Suppressor macrophage treated with lipopolysaccharide for 1 hour (primary cell): ENCODE data around the gene CSF2.
A peak's percentile ranks its signal among the peaks of the same experiment; 100 is the strongest.
"Not testable (repeated sequence)": the region's sequence is repeated elsewhere in the genome, so short reads cannot be mapped to it uniquely, and the experiment has no call there.

ENCODE experiments used
- DNase-seq, 3 donors: peaks; one replicate each; pipeline ENCODE4 v3.0.0-alpha.2; 2020 to 2022

Gene CSF2

DNA sequence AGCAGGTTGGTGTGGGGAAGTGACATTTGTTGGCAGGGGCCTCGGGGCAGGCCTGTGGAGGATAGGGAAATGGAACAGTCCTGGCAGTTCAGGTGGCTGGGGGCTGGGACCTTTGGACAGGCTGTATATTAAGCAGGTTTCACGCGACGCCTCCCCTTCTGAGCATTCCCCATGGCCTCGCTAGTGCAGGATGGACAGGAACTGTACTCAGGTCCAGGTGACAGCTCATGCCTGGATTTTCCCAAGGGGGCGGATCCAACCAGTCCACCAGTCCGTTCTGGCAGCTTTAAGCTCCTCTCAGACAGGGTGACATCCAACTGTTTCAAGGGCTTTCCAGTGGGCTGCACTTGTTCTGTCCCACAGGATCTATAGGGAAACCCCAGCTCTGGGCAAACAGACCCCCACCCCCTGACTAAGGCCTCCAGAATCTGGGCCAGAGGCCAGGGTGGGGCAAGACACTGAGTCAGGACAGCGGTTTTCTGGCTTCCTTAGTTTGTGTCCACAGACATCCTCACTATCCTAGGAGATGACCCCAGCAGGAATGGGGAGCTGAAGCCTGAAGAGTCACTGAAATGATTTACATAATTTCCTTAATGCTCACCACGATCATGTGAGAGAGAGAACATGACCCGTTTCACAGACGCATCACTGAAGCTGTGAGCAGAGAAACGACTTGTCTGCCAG, 20.9 kb downstream of the CSF2 start:
- DNase-seq, result peak; percentile 84 to 94 (median 88)

DNA sequence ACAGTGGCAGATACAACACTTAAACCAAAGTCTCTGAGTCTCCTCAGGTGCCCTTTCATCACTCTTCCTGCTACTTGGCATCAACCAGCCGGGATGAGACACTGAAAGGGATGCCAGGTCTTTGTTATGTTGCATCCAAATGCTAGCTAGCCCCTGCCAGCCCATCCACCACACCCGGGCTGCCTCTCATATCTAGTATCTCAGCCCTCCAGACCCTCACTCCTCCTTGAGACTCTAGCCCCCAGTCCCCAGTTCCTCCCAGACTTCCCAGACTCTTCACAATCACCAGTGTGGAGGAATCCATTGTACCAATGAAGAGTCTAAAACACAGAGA, 21.5 kb downstream of the CSF2 start:
- no peak for DNase-seq

DNA sequence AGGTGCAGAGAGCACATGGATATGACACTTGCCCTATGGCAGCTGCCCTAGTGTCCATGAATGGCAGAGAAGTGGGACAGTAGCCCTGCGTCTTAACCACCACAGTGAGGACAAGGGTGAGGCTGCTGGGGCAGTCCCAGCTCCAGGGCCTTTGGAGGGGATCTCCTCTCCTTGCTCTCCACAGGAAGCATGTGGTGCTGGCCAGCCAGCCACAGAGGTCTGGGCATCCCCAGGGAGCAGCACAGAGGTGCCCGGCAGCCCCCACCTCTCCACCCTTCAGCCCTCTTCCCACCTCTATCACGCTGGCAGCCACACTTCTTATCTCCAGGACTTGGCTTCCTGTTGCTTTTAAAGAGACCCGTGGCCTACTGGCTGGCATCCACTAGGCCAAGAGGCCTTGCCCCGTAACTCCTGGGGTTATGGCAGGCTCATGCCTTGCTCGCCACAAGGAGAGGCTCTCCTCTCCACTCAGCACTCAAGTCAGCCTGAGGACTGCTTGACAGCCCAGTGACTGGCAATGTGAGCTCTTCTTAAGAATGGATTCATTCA, 21.9 kb downstream of the CSF2 start:
- DNase-seq, result peak; percentile 75 to 87 (median 84)

DNA sequence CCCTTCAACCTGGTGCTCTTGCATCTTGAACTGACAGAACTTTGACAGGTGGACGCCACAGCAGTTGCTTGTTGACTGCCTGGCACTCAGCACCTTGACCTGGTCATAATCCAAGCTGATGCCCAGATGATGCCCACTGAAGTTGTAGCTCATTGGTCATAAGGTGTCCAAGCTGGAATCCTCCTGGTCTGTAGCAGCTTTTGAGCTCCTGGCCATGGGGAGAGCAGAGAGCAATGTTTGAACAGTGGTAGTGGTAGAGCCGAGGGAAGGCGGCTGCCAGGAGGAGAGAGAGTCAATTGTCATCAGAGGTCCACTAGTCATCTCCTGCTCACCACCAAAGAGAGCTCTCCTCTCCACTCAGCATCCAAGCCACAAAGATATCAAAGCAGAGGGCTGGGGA, 23.3 kb downstream of the CSF2 start:
- DNase-seq, result no peak

DNA sequence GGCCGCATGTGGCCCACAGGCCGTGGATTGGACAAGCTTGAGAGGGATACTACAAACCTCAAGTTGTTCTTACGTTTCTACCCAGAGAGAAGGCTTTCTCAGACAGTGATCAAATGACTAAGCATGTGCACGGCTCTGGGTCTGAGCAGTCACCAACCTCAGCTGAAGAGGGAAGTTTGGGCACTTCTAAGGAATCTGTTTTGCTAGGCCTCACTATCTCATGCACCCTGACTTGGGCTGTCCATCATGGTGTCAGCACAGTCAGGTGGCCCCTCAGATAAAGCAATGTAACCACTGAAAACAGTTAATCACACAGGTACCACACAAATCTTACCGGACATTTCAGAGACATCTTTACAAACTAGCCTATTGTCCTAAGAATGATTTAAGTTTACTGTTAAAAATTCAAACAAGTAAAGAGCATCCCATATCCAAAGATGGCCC, 24.6 kb downstream of the CSF2 start:
- peak; percentile 72 to 79 (median 78) for DNase-seq

DNA sequence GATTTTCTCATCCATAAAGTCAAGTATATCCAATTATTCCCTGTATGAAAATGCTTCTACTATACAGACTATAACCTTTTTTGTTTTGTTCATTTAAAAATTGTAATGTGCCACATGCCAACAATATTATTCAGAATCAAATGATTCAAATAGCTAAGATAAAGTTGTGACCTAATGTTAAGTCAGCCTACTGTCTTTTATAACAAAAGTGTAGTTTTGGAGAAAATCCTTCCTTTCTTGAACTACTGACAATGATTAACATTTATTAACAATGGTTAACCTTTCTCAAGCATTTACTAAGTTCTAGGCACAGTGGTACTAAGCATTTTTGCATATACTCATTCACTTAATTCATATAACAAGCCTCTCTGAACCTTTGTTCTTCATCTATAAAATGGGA, 25.0 kb downstream of the CSF2 start:
- no peak for DNase-seq

DNA sequence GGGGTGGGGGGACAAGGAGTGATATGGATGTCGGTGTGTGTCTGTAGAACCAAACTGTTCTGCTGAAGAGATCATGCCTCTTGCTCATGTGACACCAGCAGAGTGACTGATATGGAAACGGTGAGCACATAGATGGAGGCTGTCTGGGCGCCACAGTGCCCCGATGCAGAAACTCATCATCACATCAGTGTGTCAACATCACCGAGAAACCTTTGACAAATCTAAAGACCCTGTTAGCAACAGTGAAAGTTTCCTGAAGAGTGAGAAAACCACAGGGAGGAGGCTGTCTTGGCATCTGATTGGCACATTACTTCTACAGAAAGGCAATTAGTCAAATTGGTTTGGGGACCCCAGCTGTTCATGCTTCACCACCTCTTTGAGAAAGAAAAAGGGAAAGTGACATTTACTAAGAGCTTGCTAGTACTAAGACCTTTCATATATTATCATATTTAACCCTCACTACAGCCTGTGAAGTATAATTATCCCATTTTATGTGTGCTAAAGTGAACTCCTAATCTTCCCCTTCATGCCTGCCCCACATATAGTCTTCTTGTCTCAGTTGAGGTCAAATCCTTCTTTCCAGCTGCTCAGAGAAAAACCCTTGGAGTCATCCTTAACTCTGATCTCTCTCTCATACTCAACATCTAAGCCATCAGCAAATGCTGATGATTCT, 25.6 kb downstream of the CSF2 start:
- DNase-seq, result peak in 1 of 3 donors; percentile 25

DNA sequence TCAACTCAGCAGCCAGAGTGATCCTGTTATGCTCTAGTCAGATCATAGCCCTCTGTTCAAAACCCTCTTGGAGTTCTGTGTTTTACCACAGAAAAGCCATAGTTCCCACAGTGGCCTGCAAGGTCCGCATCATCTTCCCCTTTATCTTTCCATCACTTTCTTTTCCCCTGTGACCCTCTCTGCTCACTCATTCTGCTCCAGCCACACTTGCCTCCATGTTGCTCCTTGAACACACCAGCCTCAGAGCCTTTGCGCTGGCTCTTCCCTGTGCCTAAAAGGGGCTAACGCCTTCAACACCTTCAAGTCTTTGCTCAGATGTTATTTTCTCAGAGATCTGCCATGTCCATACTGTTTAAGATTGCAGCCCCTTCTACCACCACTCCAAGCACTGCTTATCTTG, 26.3 kb downstream of the CSF2 start:
- DNase-seq, result no peak

DNA sequence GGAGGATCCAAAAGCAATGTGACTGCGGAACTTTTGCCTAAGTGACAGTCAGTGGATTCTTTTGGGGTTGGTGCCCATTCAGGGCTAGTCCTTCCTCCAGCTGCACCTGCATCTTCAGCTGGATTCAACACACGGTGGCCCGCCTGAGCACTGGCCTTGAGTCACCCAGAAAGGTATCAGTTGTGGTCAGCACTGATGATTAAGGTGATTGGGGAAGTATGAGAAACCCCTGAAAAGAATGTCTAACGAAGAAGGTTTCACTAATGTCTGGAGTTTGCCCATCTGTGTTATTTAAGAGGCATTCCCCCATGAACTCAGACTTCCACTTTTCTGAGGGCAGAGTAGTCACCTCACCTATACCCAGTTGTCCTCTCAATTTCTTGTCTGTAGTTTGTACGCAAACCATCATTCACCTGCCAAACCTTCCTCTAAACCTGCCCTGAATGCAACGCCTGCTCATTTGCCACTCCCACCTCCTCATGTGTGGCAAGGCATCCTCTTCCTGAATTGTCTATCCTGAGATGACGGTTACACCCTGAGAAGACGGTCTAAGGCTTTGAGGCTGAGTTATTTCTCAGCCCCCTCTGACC, 27.2 kb downstream of the CSF2 start:
- peak in 2 of 3 donors; percentile 23 to 28 for DNase-seq

DNA sequence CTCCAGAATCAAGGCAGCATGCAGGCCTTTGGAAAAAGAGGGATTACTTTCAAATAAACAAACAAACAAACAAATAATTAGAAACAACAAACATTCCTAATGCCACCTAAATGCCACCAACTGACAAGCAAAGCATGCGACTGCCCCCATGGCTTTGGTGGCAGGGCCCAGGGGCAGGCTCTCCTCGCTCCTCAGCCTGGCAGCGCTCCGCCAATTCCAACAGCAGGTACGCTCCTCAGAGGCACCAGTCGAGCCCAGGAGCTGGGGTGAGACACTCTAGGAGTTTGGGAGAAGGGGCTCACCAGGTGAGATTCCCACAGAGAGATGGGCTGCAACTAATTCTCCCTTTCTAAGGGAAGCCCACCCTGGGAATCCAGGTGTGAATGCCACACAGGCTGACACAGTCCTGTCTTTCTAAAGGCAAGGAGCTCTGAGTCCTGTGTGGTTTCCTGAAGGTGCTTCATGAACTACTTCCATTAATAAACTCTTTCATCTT, 27.8 kb downstream of the CSF2 start:
- DNase-seq, result no peak

DNA sequence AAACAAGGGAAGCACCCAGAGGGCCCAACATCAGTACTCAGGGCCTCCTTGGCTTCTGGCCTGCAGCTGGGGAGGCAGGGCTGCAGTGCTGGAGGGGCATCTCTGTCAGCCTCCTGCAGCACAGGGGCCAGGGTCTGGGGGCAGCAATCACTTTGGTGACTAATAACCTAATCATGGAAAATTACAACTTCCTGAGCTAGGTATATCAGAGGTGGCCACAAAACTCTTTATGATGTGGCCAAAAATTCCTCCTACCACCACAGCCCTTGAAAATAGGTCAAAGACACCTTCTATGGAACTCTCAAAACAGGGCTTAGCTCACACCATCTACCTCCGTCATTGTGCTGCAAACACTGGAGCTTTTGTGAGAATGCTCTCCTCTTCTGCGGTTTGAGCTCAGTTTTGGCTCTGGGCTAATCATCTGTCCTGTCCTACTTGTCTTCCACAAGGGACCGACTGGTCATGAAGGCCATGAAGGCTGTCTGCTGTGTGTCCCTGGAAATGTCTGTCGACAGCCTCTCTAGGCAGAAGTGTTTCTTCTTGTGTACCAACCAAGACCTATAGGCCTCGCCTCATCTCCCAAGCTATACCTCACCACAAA, 28.6 kb downstream of the CSF2 start:
- DNase-seq, result no peak

DNA sequence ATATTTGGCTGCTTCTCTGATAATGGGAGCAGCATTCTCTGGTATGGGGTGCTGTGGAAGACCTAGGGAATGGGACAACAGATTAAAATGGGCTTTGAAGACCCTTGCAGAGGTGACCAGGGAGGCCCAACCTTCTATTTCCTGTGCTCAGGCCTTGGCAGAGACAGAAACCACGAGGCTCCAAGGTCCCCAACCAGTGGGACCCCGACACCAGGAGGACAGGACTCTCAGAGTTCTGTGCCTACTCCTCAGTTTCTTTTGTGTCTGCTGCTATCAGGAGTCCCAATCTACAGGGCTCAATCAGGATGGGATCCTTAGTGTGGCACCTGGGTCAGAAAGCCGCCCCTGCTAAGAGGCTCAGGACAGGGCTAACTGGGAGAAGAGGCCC, 29.3 kb downstream of the CSF2 start:
- DNase-seq, result no peak

DNA sequence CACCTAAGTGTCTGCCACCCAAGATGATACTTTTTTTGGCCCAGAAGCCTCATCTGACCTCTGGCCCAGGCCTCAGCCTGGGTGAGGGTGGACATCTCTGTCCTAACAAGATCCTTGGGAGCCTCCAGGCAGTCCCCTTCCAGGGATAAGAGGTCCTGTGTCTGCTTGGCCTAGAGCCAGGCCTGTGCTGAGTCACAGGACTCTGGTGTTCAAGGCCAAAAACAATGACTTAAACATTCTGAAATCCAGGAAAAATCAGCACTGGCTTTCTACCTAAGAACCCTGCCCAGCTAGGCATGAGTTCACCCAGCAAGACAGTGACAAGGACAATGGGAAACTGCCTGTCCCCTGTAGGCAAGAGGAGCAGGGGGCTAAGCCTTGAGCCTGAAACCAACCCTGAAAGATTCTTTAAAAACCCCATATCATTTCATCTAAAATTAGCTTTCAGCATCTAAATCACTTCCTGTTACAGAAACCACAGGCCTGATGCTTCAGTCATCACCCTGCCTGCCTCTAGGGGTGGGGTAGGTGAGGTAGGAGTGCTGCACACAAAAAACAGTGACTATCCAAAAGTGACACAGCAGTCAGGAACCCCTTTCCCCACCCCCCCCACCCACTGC, 29.9 kb downstream of the CSF2 start:
- DNase-seq, result peak; percentile 89 to 92 (median 91)

DNA sequence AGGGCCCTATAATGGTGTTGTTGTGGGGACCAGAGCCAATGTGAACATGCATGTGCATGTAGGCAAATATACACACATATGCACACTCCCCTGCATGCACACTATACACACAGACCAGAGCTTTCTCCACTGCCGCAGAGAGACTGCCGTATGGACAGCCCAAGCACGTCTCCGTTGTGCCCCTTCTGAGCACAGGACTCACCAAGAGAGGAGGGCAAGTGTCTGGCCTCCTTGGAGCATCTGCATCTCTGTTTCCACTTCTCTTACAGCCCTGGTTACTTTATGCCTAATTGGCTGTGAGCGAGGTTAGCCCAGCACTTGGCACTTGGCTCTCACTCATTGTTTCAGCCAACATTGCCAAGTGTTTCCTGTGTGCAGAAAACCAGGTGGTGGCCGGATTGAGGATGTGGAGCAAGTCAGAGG, 30.4 kb downstream of the CSF2 start:
- no peak for DNase-seq

DNA sequence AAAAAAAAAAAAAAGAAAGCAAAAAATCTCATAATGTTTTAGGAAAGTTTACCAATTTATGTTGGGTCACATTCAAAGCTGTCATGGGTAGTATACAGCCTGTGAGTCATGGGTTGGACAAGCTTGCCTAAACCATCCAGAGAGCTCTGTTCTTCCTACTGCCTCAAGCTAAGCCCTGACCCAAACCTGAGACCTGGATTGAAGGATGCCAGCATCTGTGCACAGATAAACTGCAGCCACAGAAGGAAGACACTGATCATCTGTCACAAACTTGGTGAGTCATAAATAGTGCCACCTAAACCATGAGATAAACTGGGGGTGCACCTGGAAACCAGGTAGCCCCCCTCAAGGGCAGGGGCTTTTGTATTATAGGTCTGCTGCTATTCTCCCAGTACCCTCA, 31.0 kb downstream of the CSF2 start:
- peak; percentile 51 to 81 (median 63) for DNase-seq

DNA sequence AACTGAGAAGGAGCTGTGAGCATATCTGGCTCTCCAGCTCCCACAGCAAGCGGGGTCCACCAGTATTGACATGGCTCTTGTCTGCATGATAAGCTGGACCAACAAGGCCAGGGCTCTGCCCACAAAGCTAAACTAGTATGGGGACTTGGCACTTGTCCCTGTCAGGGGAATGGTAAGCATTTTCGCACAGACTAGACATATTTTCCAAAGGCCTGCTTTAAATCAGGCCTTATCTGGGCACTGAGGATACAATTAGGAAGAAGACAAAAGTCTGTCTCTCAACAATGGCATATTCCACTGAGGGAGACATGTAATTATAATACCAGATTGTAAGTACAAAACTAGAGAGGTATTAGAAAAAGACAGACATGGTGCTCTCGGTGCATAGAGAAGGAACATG, 32.1 kb downstream of the CSF2 start:
- no peak for DNase-seq

DNA sequence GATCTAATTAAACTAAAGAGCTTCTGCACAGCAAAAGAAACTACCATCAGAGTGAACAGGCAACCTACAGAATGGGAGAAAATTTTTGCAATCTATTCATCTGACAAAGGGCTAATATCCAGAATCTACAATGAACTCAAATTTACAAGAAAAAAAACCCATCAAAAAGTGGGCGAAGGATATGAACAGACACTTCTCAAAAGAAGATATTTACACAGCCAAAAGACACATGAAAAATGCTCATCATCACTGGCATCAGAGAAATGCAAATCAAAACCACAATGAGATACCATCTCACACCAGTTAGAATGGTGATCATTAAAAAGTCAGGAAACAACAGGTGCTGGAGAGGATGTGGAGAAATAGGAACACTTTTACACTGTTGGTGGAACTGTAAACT, 34.9 kb downstream of the CSF2 start:
- not testable (repeated sequence) for DNase-seq

DNA sequence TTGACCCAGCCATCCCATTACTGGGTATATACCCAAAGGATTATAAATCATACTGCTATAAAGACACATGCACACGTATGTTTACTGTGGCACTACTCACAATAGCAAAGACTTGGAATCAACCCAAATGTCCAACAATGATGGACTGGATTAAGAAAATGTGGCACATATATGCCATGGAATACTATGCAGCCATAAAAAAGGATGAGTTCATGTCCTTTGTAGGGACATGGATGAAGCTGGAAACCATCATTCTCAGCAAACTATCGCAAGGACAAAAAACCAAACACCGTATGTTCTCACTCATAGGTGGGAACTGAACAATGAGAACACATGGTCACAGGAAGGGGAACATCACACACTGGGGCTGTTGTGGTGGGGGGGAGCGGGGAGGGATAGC, 35.4 kb downstream of the CSF2 start:
- DNase-seq, result not testable (repeated sequence)

DNA sequence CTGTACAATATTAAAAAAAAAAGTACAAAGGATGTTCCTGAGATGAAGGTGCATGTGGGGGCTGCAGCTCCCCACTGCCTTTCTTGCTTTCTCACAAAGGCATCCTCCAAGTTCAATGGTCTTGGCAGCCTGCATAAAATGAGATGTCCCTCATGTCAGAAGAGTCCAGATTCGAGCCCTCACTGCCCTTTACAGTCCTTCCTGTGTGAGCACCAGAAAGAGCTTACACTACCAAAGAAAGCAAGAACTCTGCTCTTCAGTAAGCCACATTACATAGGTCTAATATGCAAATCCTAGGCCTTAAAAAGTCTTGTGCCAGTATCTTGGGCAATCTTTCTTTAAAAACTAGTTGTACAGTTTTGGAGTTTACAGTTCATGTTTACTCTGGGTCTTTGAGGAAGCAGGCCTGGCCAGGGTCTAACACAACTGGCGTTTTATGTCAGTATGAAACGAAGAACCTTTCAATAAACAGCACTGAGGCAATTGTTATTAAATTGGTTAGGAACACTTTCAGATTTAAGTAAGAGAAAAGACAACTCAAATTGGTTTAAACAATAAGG, 36.0 kb downstream of the CSF2 start:
- peak in 1 of 3 donors; percentile 29 for DNase-seq

DNA sequence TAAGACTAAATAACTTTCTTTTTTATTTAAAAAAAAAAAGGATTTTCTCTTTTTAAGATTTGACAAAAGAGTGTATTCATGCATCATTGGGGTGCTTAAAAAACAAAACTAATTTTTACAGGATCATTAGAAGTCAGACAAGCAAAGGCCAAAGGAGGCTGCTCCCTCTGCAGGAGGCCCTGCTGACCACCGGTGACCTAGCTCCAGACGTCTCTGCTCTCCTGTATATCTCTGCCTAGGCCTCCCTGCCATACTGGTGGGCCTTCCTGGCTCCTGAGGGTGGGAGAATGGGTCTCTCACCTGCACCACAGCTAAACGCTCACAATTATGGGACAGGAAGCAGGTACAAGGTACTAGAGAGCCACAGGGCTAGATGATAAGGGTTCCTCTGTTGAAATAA, 36.6 kb downstream of the CSF2 start:
- DNase-seq, result no peak

DNA sequence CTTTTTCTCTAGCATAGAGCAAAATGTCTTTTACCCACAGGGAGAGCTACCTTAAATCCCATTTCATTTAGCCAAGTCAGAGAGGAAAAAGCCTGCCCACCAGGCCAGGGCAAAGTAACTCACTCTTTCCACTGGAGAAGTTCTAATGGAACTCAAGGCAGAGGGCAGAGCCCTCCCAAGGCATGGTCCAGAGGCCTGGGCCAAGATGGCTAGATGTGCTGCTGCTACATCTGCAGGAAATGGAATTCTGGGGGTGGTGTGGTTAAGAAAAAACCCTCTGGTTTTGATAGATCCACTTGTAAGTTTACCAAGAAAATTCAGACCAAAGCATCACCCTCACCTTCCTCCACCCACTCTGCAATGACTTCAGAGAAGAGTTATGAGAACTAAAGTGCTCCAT, 37.3 kb downstream of the CSF2 start:
- DNase-seq, result no peak

DNA sequence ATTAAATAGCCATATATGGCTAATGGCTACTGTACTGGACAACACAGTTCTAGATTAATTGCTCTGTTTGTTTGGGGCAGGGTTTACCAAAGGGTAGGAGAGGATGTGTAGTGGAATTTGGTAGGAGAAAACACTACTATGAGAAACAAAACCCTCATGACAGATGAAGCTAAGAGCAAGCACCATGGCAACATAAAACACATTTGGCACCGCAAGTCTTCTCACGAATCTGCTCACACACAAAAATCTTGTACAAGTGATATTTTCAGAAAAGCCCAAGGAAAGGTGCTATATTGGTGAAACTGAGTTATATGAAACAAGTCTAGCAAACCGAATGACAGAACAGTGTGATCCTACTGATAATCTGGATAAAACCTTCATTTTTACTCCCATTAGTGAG, 38.5 kb downstream of the CSF2 start:
- no peak for DNase-seq
